CD4-positive, alpha-beta memory T cell (primary cell): Measurements from ENCODE around the gene PLEKHG7. TPM values are rescaled to one million over a fixed set of nuclear protein-coding genes. Genes with fewer than 3 reads are reported as not detected.

Source experiments
- CTCF ChIA-PET: fragments of 350-600 bp; sonication (Branson Sonifier 250); formaldehyde crosslinking; loops from one replicate; lab custom pipeline; 2021; ENCODE audit warnings: inconsistent platforms; ENCODE audit not compliant: partially characterized antibody; lab: Charles Lee
- POLR2A ChIA-PET: fragments of 350-600 bp; sonication (Branson Sonifier 250); formaldehyde crosslinking; loops from one replicate; lab custom pipeline; 2021; ENCODE audit not compliant: partially characterized antibody; lab: Charles Lee
- DNase-seq, 5 donors: peaks; one replicate each; pipeline versions ENCODE4 v3.0.0 to v3.0.0-alpha.2; 2020 to 2022; ENCODE audit warnings: mixed read lengths in 1 of 5
- H3K27ac ChIP-seq: one replicate; pipeline ENCODE4 v1.7.0; 2013; ENCODE audit warnings: low read depth, low read length
- H3K27me3 ChIP-seq: 2 replicates; pipeline ENCODE4 v1.7.0; 2013; ENCODE audit warnings: mild to moderate bottlenecking, low read length, moderate library complexity; ENCODE audit not compliant: insufficient read depth
- H3K36me3 ChIP-seq: 2 replicates; pipeline ENCODE4 v1.7.0; 2013; ENCODE audit warnings: mild to moderate bottlenecking, low read length, moderate library complexity; ENCODE audit not compliant: insufficient read depth
- H3K4me1 ChIP-seq: 2 replicates; pipeline ENCODE4 v1.7.0; 2013; ENCODE audit warnings: mild to moderate bottlenecking, low read length, moderate library complexity; ENCODE audit not compliant: insufficient read depth
- H3K4me3 ChIP-seq, 2 donors: one replicate each; pipeline ENCODE4 v1.7.0; 2013; ENCODE audit warnings: low read length in 2 of 2, mild to moderate bottlenecking in 1 of 2
- H3K9me3 ChIP-seq, 2 donors: one replicate each; pipeline ENCODE4 v1.7.0; 2013; ENCODE audit warnings: low read length in 2 of 2, control low read depth in 1 of 2; ENCODE audit not compliant: control insufficient read depth in 1 of 2
- H3K27ac Mint-ChIP-seq, 7 donors: one replicate each; pipeline ENCODE4 v1.8.0; 2020 to 2021; ENCODE audit warnings: mixed read lengths in 7 of 7, mild to moderate bottlenecking in 6 of 7, inconsistent platforms in 3 of 7, moderate library complexity in 3 of 7
- H3K27me3 Mint-ChIP-seq, 2 donors: one replicate each; pipeline ENCODE4 v1.8.0; 2020 to 2021; ENCODE audit warnings: mixed read lengths in 2 of 2
- H3K36me3 Mint-ChIP-seq, 2 donors: one replicate each; pipeline ENCODE4 v1.8.0; 2020 to 2021; ENCODE audit warnings: mixed read lengths in 2 of 2, inconsistent platforms in 1 of 2, mild to moderate bottlenecking in 1 of 2
- H3K4me1 Mint-ChIP-seq, 4 donors: one replicate each; pipeline ENCODE4 v1.8.0; 2020 to 2021; ENCODE audit warnings: mixed read lengths in 4 of 4, mild to moderate bottlenecking in 1 of 4
- H3K4me3 Mint-ChIP-seq, 8 donors: one replicate each; pipeline ENCODE4 v1.8.0; 2020 to 2021; ENCODE audit warnings: mixed read lengths in 8 of 8, mild to moderate bottlenecking in 7 of 8, moderate library complexity in 6 of 8, inconsistent platforms in 3 of 8
- H3K9me3 Mint-ChIP-seq, 8 donors: one replicate each; pipeline ENCODE4 v1.8.0; 2020 to 2021; ENCODE audit warnings: mixed read lengths in 8 of 8, mild to moderate bottlenecking in 5 of 8, inconsistent platforms in 3 of 8, moderate library complexity in 1 of 8
- intact Hi-C: fragments of 100-400 bp; cut with micrococcal nuclease; formaldehyde crosslinking; loops from one replicate; pipeline ENCODE4 v1.15.1; 2023
- polyA plus RNA-seq, 2 donors: library from polyadenylated mRNA; unstranded; fragments of 300-500 nt; fragmentation: Illumina TruSeq; gene quantifications; one replicate each; pipeline ENCODE4 v1.2.3, GENCODE V29; 2021
- total RNA-seq, 2 experiments: library from RNA; stranded (reverse); gene quantifications; one replicate each; pipeline ENCODE4 v1.2.3, GENCODE V29; 2021

PLEKHG7 gene
- total and polyA plus RNA-seq, 4 experiments from 2014 or later, result 0.16 TPM; not detected in 3

DNA sequence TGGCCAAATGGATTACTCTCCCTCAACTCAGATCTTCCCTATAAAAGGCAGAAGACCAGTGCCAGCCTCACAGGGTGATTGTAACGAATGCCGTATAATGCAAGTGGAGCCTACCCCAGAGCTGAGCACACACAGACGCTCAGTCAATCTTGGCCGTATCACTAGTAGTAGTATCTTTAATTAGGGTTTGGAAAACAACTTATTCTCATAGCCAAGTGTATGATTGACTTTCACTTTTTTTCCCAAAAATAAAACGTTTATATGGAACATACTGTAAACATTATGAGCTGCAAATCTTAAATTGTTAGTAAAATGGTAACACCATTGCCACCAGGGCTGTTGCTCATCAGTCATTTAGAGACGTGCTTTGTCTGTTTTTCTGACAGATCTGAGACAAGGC is 30.4 kb downstream of the PLEKHG7 start:
- ChIA-PET POLR2A (no interaction called here), CTCF (no interaction called here)
- Histone ChIP-seq H3K27ac (no peak overlapping the region), H3K4me1 (no peaks in the 10 kb centered on the region), H3K36me3 (no peaks in the 10 kb centered on the region), H3K4me3 (no peak overlapping the region), H3K27me3 (no peaks in the 10 kb centered on the region), H3K9me3 (no peaks in the 10 kb centered on the region)
- Mint-ChIP-seq H3K9me3 (no peaks in the 10 kb centered on the region), H3K4me1 (no peaks in the 10 kb centered on the region), H3K27ac (no peak overlapping the region), H3K4me3 (no peak overlapping the region), H3K27me3 (peaks cover 10 to 21% of the 10 kb centered on the region in 2 donors), H3K36me3 (no peaks in the 10 kb centered on the region)
- intact Hi-C loops, result no loop called here
- no peak for DNase-seq

DNA sequence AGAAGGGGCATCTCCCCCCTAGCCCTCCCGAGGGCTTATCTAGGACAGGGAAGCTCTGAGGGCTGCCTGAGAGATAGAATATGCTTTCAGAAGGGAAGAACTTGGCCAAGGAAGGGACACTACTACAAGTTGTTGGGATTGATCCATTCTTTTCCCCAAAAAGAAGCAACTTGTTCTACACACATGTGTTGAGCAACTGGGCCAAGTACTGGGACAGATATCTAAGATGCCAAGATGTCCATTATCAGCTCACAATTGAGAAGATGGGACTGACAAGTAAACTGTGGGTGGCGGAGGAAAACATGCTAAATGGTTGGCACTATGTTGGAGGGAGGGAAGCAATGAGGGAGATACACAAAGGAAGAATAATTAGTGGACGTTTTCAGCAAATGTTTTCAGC is 30.9 kb downstream of the PLEKHG7 start:
- intact Hi-C loops, result no loop called here
- no peak overlapping the region for H3K4me3 ChIP-seq
- no peaks in the 10 kb centered on the region for H3K4me1 ChIP-seq
- Mint-ChIP-seq H3K4me3 (no peak overlapping the region), H3K27ac (no peak overlapping the region), H3K27me3 (peaks cover 10 to 22% of the 10 kb centered on the region in 2 donors), H3K36me3 (no peaks in the 10 kb centered on the region), H3K4me1 (no peaks in the 10 kb centered on the region), H3K9me3 (no peaks in the 10 kb centered on the region)
- DNase-seq, result no peak
- H3K9me3 ChIP-seq, result no peaks in the 10 kb centered on the region
- no peak overlapping the region for H3K27ac ChIP-seq
- H3K27me3 ChIP-seq, result no peaks in the 10 kb centered on the region
- CTCF ChIA-PET, result no interaction called here
- POLR2A ChIA-PET, result interaction anchor here (0.6 kb wide), 1 partner anchor 101 kb away, joined by 4 read pairs; no protein-coding TSS in a partner anchor
- H3K36me3 ChIP-seq, result no peaks in the 10 kb centered on the region

DNA sequence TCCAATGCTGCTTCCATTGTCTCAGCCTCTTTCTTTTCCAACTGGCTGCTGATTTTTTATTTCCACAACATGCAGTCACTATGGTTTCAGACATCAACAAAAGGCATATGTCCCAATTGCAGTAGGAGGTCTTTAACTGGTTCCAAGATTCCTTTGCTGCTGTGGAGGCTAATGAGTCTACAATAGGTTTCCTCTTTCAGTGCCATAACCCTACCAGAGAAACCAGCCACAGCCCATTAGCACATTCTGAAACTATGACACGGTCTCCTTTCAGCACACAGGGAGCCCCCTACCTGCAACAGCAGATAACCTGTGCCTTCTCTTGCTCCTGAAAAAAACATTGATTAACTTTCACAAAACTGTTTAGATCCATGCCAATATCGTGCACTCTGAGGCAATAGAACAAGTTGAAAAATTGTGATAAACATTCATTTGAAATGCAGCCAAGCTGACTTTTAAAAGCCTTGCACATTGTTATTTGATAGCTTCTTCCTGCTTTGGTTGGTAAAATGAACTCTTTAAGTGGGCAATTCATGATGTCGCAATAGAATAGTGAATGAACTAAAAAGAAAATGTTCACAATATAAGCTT is 32.4 kb downstream of the PLEKHG7 start:
- ChIA-PET CTCF (no interaction called here), POLR2A (no interaction called here)
- no peak for DNase-seq
- Histone ChIP-seq H3K27ac (no peak overlapping the region), H3K27me3 (no peaks in the 10 kb centered on the region), H3K4me1 (no peaks in the 10 kb centered on the region), H3K4me3 (no peak overlapping the region), H3K36me3 (no peaks in the 10 kb centered on the region), H3K9me3 (no peaks in the 10 kb centered on the region)
- no peaks in the 10 kb centered on the region for H3K9me3 Mint-ChIP-seq
- no peaks in the 10 kb centered on the region for H3K36me3 Mint-ChIP-seq
- H3K4me3 Mint-ChIP-seq, result no peak overlapping the region
- H3K27ac Mint-ChIP-seq, result no peak overlapping the region
- peaks cover 7 to 22% of the 10 kb centered on the region in 2 donors for H3K27me3 Mint-ChIP-seq
- H3K4me1 Mint-ChIP-seq, result no peaks in the 10 kb centered on the region
- intact Hi-C loops, result no loop called here

DNA sequence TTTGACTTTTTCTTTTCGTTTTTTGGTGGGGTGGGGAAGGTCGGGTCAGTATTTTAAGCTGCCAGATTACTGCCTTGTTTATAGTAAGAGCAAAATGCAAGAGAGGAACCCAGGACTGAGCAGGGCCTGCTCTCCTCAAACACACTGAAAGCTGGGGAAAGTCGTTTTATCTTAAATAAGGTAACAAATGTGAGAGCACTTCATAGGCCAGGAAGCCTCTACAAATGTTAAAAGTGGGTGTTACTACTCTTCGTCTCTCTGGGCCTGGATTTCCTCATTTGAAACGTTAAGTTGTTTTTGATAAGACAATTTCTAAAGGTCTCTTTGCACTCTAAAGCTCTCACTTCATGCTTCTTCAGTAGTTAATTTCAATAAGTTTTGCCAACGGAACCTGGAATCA is 33.8 kb downstream of the PLEKHG7 start:
- H3K4me1 Mint-ChIP-seq, result no peaks in the 10 kb centered on the region
- intact Hi-C loops, result no loop called here
- H3K27me3 Mint-ChIP-seq, result peaks cover 7 to 15% of the 10 kb centered on the region in 2 donors
- POLR2A ChIA-PET, result no interaction called here
- Histone ChIP-seq H3K4me1 (no peaks in the 10 kb centered on the region), H3K9me3 (no peaks in the 10 kb centered on the region), H3K27me3 (no peaks in the 10 kb centered on the region), H3K36me3 (no peaks in the 10 kb centered on the region), H3K27ac (no peak overlapping the region), H3K4me3 (no peak overlapping the region)
- no peak overlapping the region for H3K27ac Mint-ChIP-seq
- DNase-seq, result no peak
- no peak overlapping the region for H3K4me3 Mint-ChIP-seq
- H3K36me3 Mint-ChIP-seq, result no peaks in the 10 kb centered on the region
- CTCF ChIA-PET, result interaction anchor here (1.2 kb wide), 1 partner anchor 76 kb away, joined by 3 read pairs; no protein-coding TSS in a partner anchor
- H3K9me3 Mint-ChIP-seq, result no peaks in the 10 kb centered on the region

DNA sequence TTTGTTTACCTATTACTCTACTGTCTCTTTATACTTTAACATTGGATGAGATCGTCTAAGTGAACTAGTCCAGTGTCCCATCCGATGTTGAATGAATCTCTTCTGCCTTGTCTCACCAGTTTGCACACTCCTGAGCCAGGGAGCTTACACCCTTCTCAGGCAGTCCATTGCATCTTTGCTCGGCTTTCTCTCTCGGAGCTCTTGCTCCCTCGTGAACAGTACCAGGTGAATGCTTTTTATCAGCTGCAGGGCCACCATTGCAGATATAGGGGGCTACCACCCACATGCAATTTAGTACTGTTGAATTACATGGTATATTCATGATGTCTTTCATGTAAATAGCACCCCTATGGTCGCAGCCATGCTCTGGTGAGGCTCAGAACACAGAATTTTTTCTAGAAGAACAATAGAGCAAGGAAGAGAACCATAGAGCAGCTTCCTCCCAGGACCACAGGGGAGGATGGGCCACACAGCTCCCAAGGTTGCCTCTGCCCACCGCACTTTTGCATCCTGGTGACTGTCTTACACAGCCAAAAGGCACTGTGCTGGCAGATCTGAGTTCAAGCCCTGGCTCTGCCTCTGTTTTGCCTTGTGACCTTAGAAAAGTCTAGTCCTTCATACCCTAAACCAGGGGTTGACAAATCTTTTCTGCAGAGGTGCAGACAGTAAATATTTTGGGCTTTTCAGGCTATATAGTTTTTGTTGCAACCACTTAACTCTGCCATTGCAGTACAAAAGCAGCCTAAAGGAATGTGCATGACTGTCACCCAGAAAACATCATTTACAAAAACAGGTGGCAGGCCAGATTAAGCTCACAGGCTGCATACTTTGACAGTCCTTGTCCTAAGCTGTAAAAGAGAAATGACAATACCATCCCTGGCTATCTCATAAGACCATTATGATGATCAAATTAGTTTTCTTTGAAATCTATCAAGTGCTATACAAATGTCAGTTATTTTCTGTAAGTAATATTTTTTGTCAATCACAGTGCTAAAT is 35.4 kb downstream of the PLEKHG7 start:
- no peaks in the 10 kb centered on the region for H3K9me3 ChIP-seq
- H3K36me3 Mint-ChIP-seq, result no peaks in the 10 kb centered on the region
- no peaks in the 10 kb centered on the region for H3K36me3 ChIP-seq
- intact Hi-C loops, result no loop called here
- H3K27me3 ChIP-seq, result no peaks in the 10 kb centered on the region
- no peak overlapping the region for H3K4me3 ChIP-seq
- no peak overlapping the region for H3K27ac ChIP-seq
- no peaks in the 10 kb centered on the region for H3K4me1 ChIP-seq
- H3K27me3 Mint-ChIP-seq, result peaks cover 13 to 15% of the 10 kb centered on the region in 2 donors
- H3K4me3 Mint-ChIP-seq, result no peak overlapping the region
- ChIA-PET CTCF (no interaction called here), POLR2A (no interaction called here)
- no peak overlapping the region for H3K27ac Mint-ChIP-seq
- H3K9me3 Mint-ChIP-seq, result peaks cover 0 to 4% (median 0%) of the 10 kb centered on the region in 8 donors
- peaks cover 0 to 1% (median 0%) of the 10 kb centered on the region in 4 donors for H3K4me1 Mint-ChIP-seq
- DNase-seq, result no peak

DNA sequence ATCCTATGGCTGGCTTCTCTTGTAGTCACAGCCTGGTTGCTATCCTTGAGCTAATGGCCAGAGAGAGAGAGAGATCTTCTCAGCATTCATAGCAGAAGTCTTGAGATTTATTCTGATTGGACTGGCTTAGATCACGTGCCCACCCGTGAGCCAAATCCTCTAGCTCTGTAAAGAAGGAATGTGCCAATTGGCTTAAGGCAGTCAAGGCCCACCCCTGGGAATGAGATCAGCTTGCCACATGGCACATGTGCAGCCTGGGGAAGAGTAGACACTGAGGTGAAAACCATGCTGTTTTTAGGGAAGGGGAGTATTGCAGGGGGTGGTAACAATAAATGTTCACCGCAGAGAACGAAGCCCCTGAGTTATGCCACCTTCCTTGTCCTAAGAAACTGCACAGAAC is 36.3 kb downstream of the PLEKHG7 start:
- Histone ChIP-seq H3K36me3 (no peaks in the 10 kb centered on the region), H3K9me3 (no peaks in the 10 kb centered on the region), H3K4me1 (no peaks in the 10 kb centered on the region), H3K4me3 (no peak overlapping the region), H3K27ac (no peak overlapping the region), H3K27me3 (no peaks in the 10 kb centered on the region)
- ChIA-PET CTCF (no interaction called here), POLR2A (no interaction called here)
- Mint-ChIP-seq H3K4me3 (no peak overlapping the region), H3K27me3 (peaks cover 12 to 15% of the 10 kb centered on the region in 2 donors), H3K9me3 (peaks cover 0 to 4% (median 0%) of the 10 kb centered on the region in 8 donors), H3K27ac (no peak overlapping the region), H3K36me3 (no peaks in the 10 kb centered on the region), H3K4me1 (peaks cover 0 to 1% (median 0%) of the 10 kb centered on the region in 4 donors)
- intact Hi-C loops, result no loop called here
- no peak for DNase-seq

DNA sequence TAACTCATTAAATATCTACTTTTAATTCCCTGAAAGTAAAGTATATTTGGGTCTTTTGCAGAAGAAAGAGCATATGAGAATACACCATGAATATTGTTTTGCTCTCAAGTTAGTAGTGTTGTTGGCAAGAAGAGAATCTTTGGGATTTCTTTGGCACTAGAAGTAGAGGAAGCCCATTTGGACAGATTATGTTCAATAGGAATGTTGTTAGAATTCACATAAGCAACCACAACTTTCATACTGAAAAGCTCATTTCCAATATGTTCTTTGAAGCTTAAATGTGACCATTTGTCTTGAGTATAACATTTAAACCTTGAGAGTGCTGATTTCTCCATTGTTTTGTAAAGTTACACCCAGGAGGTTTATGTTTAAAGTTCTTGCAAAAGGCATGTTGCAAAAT is 37.6 kb downstream of the PLEKHG7 start:
- H3K9me3 ChIP-seq, result no peaks in the 10 kb centered on the region
- H3K4me1 ChIP-seq, result no peaks in the 10 kb centered on the region
- Mint-ChIP-seq H3K9me3 (peaks cover 0 to 4% (median 0%) of the 10 kb centered on the region in 8 donors), H3K27me3 (peaks cover 8 to 15% of the 10 kb centered on the region in 2 donors), H3K36me3 (no peaks in the 10 kb centered on the region), H3K4me1 (peaks cover 0 to 1% (median 0%) of the 10 kb centered on the region in 4 donors), H3K4me3 (no peak overlapping the region), H3K27ac (no peak overlapping the region)
- no peaks in the 10 kb centered on the region for H3K36me3 ChIP-seq
- H3K27ac ChIP-seq, result no peak overlapping the region
- ChIA-PET POLR2A (no interaction called here), CTCF (no interaction called here)
- no peak for DNase-seq
- no peak overlapping the region for H3K4me3 ChIP-seq
- H3K27me3 ChIP-seq, result no peaks in the 10 kb centered on the region
- intact Hi-C loops, result no loop called here
